ENCODE data around the gene COA5. TPM values are rescaled to one million over a fixed set of nuclear protein-coding genes. Genes with fewer than 3 reads are reported as not detected.
A peak's percentile ranks its signal among the peaks of the same experiment; 100 is the strongest.

Gene COA5
- total RNA-seq (2014; rRNA removed; shearing (Covaris generic)) (40.0 and 50.1 TPM in 2 replicates), total RNA-seq (2022) (32.8 and 33.6 TPM in 2 replicates), Bru-seq, nascent RNA (percentile 76 among the genes with signal in this experiment), BruChase-seq, experiment 1, labeled RNA remaining after a 6-hour chase (percentile 72 among the genes with signal in this experiment), BruChase-seq, experiment 2, labeled RNA remaining after a 2-hour chase (percentile 87 among the genes with signal in this experiment)
- long read RNA-seq, transcript COA5-201 (3 exons, 1,754 nt), result major isoform, 32 of 59 reads
- long read RNA-seq, transcript COA5-204 (2 exons, 958 nt), result minor isoform, 21 of 59 reads
- long read RNA-seq, partial matches to known transcripts, result 0 of 59 reads
- long read RNA-seq, other reads (novel, unspliced or antisense), result 5 of 59 reads

- no TSS peak for BruUV-seq (replicated peaks)
- H3K4me3 ChIP-seq (ENCODE audit: low read depth, low read length, poor library complexity, severe bottlenecking), result peak within 1 kb of the TSS; percentile 88
- H3K79me2 ChIP-seq (ENCODE audit: insufficient read depth, low read depth, low read length), result peaks cover 23% of the 10 kb centered on the region; the same call in 1 of the 2 replicates
- no peaks in the 10 kb centered on the region for H3K9me2 ChIP-seq (ENCODE audit: insufficient read depth, low read length)
- DNase-seq (ENCODE audit: low spot score), result peak; percentile 95
- no peaks in the 10 kb centered on the region for H4K20me1 ChIP-seq (ENCODE audit: insufficient read depth, low read length)
- peaks cover 25% of the 10 kb centered on the region; the same call in 1 of the 2 replicates for H3K36me3 ChIP-seq (ENCODE audit: insufficient read depth, low read length)
- H3K9me3 ChIP-seq (ENCODE audit: low read length), result no peaks in the 10 kb centered on the region
- intact Hi-C loops (cut with micrococcal nuclease; ENCODE audit: unreplicated experiment), result loop anchor here (10.0 kb wide), 1 partner anchor 164 kb away; the partner anchor contains the start of gene INPP4A
- H3K4me2 ChIP-seq (ENCODE audit: low read length), result peak within 1 kb of the TSS; percentile 98
- peaks cover 31% of the 10 kb centered on the region for H3K4me1 ChIP-seq (ENCODE audit: insufficient read depth, low read length, poor library complexity, severe bottlenecking)
- H3K27ac ChIP-seq (ENCODE audit: low read depth, low read length, poor library complexity, severe bottlenecking), result peak within 1 kb of the TSS; percentile 68
- H2AFZ ChIP-seq (ENCODE audit: low read length), result peak within 1 kb of the TSS; percentile 78; the same call in 1 of the 2 replicates
- TF ChIP-seq CTCF (conservative IDR thresholded peaks at IDR 0.05; ENCODE audit: low read length), result peak; percentile 18
- no peak for TF ChIP-seq EZH2phosphoT487 (IDR thresholded peaks at IDR 0.05; ENCODE audit: borderline replicate concordance, low read depth, low read length)
- POLR2A ChIA-PET, result interaction anchor here (0.6 to 1.1 kb wide), 4 partner anchors 9 to 1529 kb away, joined by 3 to 4 read pairs (median 3); no protein-coding TSS in a partner anchor
- CTCF ChIA-PET (ENCODE audit: unreplicated experiment), result no interaction called here
Observed at GRCh38 chr2:98608116-98608961, at the start of gene COA5, which contains the start of gene UNC50. Gene COA5, minus strand, starts transcription at chr2:98608512. Its CDS starts 107 bp downstream, at chr2:98608405. Gene UNC50, plus strand, starts transcription at chr2:98608589. Its CDS starts 1,171 bp downstream, at chr2:98609760.

GRCh38 chr2:98656800-98657199 is 48.5 kb upstream of the COA5 start:
- DNase-seq (ENCODE audit: low spot score), result no peak
- H3K27ac ChIP-seq (ENCODE audit: low read depth, low read length, poor library complexity, severe bottlenecking), result no peak overlapping the region
- intact Hi-C loops (cut with micrococcal nuclease; ENCODE audit: unreplicated experiment), result loop anchor here (10.0 kb wide), 1 partner anchor 68 kb away; no protein-coding TSS in a partner anchor
- H3K9me3 ChIP-seq (ENCODE audit: low read length), result peaks cover 5% of the 10 kb centered on the region; the same call in 1 of the 2 replicates
- peaks cover 9% of the 10 kb centered on the region for H3K4me1 ChIP-seq (ENCODE audit: insufficient read depth, low read length, poor library complexity, severe bottlenecking)
- 0 out of 2 replicates have a peak, but pooled peaks cover 6% of the 10 kb centered on the region for H3K36me3 ChIP-seq (ENCODE audit: insufficient read depth, low read length)
- no peaks in the 10 kb centered on the region for H4K20me1 ChIP-seq (ENCODE audit: insufficient read depth, low read length)
- H3K9me2 ChIP-seq (ENCODE audit: insufficient read depth, low read length), result no peaks in the 10 kb centered on the region
- no peaks in the 10 kb centered on the region for H3K79me2 ChIP-seq (ENCODE audit: insufficient read depth, low read depth, low read length)
- ChIA-PET POLR2A (interaction anchor here (0.7 to 0.9 kb wide), 3 partner anchors 11 to 87 kb away, joined by 3 to 6 read pairs (median 4); no protein-coding TSS in a partner anchor), CTCF (ENCODE audit: unreplicated experiment) (no interaction called here)
- H3K4me2 ChIP-seq (ENCODE audit: low read length), result no peak overlapping the region
- TF ChIP-seq CTCF (conservative IDR thresholded peaks at IDR 0.05; ENCODE audit: low read length) (0 out of 2 replicates have a peak, but pooled peaks have one; percentile 13), EZH2phosphoT487 (IDR thresholded peaks at IDR 0.05; ENCODE audit: borderline replicate concordance, low read depth, low read length) (no peak)
- no peak overlapping the region for H3K4me3 ChIP-seq (ENCODE audit: low read depth, low read length, poor library complexity, severe bottlenecking)
- no peak overlapping the region for H2AFZ ChIP-seq (ENCODE audit: low read length)
- BruUV-seq (replicated peaks), result no TSS peak
